Activated CD8-positive, alpha-beta memory T cell treated with anti-CD3 and anti-CD28 coated beads, Interleukin-2, amount 50 U/mL, for 1 hour (primary cell): ENCODE data around the gene SHKBP1.
A peak's percentile ranks its signal among the peaks of the same experiment; 100 is the strongest.
"Not testable (repeated sequence)": the region's sequence is repeated elsewhere in the genome, so short reads cannot be mapped to it uniquely, and the experiment has no call there.

Experiments used
- DNase-seq: peaks from one replicate; pipeline ENCODE4 v3.0.0-alpha.2; 2020; ENCODE audit errors: extremely low read depth

SHKBP1 gene

GRCh38 chr19:40614622-40615411 is 38.1 kb downstream of the SHKBP1 start:
- DNase-seq = peak; percentile 68

GRCh38 chr19:40616178-40616577 is 39.5 kb downstream of the SHKBP1 start:
- DNase-seq = no peak

DNA sequence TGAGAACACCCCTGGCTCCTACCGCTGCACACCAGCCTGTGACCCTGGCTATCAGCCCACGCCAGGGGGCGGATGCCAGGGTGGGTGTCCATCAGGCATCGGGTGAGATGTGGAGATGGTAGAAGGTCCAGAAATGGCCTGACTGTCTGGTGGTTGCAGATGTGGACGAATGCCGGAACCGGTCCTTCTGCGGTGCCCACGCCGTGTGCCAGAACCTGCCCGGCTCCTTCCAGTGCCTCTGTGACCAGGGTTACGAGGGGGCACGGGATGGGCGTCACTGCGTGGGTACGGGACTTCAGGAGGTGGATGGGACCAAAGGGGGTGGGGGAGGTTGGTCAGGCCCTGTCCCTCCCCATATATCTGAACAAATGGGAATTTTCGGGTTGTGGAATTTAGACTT is 40.3 kb downstream of the SHKBP1 start:
- DNase-seq = no peak

GRCh38 chr19:40617961-40618360 is 41.3 kb downstream of the SHKBP1 start:
- DNase-seq = no peak

DNA sequence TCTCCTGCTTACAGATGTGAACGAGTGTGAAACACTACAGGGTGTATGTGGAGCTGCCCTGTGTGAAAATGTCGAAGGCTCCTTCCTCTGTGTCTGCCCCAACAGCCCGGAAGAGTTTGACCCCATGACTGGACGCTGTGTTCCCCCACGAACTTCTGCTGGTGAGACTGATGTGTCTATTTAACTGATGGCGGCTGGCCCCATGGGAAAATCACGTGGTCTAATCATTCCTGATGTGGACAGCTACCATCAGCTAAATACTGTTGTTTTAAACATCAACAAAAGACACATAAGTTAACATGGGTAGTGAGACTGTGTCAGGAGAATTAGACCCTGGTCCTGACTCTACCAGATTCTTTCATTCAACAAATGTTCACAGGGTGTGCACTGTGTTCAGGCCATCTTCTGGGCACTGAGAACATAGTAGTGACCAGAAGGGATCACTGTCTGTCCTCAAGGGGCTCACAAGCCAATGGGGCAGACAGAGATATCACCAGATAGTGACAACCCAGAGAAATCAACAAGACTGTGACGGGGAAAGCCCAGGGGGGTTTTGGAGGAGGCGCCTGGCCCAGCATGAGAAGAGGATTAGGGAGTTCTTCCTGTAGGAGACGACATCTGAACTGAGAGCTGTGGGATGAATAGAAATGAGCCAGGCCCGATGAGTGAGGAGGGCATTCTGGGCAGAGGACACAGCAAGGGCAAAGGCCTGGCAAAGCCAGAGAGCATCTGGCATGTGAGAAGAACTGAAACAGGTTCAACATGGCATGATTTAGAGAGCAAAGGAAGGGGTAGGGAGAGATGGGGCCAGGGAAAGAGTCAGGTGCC is 42.9 kb downstream of the SHKBP1 start:
- no peak for DNase-seq

DNA sequence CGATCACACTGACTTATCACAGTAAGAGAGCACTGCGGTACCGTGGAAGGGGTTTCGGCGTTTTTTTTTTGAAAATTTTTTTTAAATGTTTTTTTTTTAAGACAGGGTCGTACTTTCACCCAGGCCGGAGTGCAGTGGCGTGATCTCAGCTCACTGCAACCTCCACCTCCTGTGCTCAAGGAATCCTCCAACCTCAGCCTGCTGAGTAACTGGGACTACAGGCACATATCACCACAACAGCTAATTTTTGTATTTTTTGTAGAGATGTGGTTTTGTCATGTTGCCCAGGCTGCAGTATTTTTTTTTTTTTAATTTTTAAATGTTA is 43.5 kb downstream of the SHKBP1 start:
- no peak for DNase-seq

- DNase-seq = no peak
These were observed 44.6 kb downstream of the SHKBP1 start for GRCh38 chr19:40621283-40621682.

DNA sequence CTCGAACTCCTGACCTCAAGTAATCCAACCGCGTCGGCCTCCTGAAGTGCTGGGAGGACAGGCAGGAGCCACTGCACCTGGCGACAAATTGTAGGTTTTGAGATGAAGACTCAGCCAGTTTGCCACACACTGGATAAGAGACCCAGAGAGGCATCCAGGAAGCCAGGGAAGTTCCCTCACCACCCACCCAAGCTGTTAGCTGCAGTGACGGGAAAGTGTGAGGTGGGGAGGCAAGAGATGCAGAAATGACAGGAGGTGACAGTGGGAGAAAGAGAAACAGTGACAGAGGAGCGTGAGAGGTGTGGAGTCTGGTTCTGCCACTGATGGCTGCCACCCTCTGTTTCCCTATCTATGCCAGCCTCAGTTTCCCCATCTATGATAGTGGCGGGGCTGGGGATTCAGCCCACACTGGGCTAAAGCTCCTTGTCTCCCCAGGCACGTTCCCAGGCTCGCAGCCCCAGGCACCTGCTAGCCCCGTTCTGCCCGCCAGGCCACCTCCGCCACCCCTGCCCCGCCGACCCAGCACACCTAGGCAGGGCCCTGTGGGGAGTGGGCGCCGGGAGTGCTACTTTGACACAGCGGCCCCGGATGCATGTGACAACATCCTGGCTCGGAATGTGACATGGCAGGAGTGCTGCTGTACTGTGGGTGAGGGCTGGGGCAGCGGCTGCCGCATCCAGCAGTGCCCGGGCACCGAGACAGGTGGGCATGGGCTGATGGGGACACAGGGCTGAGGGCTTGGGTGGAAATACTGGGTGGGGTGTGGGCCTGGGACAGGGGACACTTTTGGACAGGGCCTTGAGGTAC is 45.5 kb downstream of the SHKBP1 start:
- DNase-seq = no peak

GRCh38 chr19:40622773-40623075 is 46.1 kb downstream of the SHKBP1 start:
- DNase-seq = no peak

- no peak for DNase-seq
These were observed 47.0 kb downstream of the SHKBP1 start for GRCh38 chr19:40623403-40624251.

DNA sequence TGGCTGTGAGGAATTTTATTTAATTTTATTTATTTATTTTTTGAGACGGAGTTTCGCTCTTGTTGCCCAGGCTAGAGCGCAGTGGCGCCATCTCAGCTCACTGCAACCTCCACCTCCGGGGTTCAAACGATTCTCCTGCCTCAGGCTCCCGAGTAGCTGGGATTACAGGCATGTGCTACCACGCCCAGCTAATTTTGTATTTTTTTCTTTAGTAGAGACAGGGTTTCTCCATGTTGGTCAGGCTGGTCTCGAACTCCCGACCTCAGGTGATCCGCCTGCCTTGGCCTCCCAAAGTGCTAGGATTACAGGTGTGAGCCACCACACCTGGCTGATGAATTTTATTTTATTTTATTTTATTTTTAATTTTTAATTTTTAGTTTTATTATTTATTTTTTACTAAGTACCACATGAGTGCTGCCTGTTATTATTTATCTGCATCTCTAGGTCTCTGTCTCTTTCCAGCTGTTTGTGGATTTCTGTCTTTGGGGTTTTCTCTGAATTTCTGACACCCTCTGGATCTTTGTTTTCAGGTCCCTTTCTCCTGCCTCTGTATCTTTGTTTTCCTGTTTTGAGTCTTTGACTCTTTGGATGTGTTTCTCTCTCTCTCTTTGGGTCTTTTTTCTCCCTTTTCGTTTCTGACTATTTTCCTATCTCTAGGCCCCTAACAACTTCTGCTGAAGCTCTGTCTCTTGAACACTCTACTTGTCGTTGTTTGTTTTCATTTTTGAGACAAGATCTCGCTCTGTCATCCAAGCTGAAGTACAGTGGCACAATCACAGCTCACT is 47.9 kb downstream of the SHKBP1 start:
- not testable (repeated sequence) for DNase-seq

GRCh38 chr19:40625406-40626120 is 48.9 kb downstream of the SHKBP1 start:
- DNase-seq = no peak

DNA sequence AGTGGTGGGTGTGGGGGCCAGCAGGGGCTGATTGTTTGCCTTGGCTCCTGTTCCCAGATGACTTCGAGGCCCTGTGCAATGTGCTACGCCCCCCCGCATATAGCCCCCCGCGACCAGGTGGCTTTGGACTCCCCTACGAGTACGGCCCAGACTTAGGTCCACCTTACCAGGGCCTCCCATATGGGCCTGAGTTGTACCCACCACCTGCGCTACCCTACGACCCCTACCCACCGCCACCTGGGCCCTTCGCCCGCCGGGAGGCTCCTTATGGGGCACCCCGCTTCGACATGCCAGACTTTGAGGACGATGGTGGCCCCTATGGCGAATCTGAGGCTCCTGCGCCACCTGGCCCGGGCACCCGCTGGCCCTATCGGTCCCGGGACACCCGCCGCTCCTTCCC is 50.2 kb downstream of the SHKBP1 start:
- DNase-seq = no peak

DNA sequence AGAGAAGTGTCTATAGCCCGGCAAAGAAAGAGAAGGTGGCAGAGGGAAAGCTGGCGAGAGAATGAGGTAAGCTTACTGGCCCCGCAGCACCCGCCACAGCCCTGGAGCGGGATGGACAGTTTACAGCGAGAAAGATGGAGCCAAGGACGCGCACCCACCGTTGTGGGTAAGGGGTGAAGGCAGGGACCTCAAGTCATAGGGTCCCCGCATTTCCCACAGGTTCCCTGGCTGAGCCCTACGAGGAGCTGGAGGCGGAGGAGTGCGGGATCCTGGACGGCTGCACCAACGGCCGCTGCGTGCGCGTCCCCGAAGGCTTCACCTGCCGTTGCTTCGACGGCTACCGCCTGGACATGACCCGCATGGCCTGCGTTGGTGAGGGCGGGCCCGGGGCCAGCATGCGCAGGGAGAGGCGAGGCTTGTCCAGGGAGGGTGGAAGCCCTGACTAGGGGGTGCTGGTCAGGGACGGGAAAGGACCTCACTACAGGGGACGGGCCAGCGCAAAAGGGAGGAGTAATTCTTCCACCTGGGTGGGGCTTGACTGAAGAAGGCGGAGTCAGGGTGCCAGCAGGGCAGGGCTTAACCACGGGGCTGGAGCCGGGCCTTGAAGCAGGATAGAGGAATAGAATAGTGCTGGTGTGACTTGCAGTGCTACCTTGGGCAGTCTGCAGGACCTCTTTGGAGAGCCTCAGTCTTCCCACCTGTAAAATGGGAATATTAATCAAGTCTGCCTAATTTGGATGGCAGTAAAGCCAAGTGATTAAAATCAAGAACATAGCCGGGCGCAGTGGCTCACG is 51.0 kb downstream of the SHKBP1 start:
- DNase-seq = no peak

DNA sequence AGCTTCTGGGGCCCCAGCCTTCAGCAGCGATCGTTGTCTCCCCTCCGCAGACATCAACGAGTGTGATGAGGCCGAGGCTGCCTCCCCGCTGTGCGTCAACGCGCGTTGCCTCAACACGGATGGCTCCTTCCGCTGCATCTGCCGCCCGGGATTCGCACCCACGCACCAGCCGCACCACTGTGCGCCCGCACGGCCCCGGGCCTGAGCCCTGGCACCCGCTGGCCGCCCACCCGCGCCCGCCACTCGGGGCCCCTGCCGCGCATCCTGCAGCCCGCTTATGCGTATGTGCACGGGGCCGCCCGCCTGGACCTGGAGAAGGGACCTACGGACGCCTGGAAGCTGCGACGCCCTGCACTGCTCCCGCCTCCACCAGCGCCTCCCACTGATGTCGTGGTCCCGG is 52.7 kb downstream of the SHKBP1 start:
- DNase-seq = no peak

DNA sequence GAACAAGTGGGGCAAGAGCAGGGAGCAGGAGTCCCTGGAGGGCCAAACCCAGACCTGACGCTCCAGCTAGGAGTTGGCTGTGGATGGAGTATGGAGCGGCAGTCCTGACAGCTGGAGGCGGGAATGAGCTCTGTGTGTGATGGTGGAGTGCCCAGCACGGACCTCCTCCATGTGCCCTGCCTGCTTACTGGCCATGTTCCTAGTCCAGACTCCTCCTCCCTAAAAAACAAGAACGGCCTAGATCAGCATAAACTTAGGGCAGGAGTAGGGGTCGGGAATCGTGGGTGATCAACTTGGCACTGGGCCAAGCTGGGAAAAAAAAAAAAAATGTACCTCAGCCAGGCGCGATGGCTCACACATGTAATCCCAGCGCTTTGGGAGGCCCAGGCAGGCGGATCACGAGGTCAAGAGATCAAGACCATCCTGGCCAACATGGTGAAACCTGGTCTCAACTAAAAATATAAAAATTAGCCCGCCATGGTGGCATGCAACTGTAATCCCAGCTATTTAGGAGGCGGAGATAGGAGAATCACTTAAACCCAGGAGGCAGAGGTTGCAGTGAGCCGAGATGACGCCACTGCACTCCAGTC is 54.0 kb downstream of the SHKBP1 start:
- no peak for DNase-seq

DNA sequence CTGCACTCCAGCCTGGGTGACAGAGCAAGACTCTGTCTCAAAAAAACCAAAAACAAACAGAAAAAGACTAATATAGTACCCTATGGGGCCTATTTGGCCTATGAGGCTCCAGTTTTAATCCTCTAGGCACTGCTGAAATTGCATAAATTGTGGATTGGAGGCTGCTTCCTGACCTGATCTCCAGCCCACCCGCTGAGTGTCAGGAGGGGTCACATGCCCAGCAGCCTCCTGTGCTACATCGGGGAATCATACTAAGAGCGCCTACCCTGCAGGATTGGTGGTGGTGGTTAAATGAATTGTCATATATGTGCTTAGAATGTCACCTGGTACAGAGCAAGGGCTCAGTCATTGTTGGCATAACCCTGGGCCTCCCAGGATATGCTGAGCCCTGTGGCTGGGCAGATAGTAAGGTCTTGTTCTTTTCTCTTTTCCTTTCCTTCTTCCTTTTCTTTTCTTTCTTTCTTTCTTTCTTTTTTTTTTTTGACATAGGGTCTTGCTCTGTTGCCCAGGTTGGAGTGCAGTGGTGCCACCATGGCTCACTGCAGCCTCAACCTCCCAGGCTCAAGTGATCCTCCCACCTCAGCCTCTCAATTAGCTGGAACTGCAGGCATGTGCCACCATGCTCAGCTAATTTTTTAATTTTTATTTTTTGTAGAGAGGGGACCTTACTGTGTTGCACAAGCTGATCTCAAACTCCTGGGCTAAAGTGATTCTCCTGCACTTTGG is 55.8 kb downstream of the SHKBP1 start:
- DNase-seq = no peak

DNA sequence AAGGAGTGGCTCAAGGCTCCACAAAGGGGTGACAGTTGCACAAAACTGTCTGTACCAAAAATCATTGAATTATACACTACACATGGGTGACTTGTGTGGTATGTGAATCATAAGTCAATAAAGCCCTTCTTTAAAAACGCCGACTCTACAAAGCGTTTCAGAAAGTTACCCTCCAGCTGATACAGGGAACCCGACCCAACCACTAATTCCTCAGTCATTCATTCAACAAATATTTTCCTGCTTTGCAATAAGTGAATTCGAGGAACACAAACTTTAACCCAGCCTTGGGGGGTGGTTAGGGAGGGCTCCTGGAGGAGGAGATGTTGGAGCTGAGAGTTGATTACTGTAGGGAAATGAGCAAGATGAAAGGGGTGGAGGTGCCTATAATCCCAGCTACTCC is 56.5 kb downstream of the SHKBP1 start:
- DNase-seq = no peak
